Colon (tissue), 2 donors: ENCODE results near the gene TMEM86A.

Experiments used
- FAIRE-seq: peaks from 2 replicates; lab custom pipeline; 2012; peaks lifted over from hg19 to GRCh38; lab: Jason Lieb, UNC
- donor health status: control.
- donor health status: control.

Gene TMEM86A

DNA sequence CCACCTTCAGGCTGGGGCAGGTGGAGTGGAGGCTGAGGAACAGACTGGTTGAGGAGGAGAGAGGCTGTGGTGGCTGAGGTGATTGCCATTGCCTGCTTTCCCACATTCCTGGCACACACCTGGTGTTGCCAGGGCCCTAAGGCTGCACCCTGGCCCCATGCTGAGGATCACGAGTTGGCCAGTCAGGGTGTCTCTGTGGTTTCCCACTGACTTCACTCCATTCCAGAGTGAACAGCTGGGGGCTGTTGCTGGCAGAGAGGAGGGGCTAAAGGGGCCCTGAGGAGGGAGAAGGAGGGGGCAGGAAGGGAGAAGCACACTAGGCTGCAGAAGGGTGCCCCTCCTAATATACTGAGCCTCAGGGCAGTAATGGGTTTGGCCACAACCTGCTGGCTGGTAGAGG, 1.8 kb downstream of the TMEM86A start:
- no peak for FAIRE-seq

DNA sequence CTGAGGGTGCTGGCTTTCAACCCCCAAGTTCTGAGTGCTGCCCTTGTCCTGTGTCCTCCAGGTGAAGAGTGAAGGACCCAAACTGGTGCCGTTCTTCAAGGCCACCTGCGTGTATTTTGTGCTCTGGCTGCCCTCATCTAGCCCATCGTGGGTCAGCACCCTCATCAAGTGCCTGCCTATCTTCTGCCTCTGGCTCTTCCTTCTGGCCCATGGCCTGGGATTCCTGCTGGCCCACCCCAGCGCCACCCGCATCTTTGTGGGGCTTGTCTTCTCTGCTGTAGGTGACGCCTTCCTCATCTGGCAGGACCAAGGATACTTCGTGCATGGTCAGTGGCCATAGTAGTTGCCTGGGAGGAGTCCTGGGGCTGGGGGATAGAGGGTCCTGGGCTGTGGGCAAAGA, 2.3 kb downstream of the TMEM86A start:
- FAIRE-seq = no peak

GRCh38 chr11:18701614-18702216, 3.1 kb downstream of the TMEM86A start:
- FAIRE-seq = no peak

- no peak for FAIRE-seq
Measured at GRCh38 chr11:18703001-18703763, 4.6 kb downstream of the TMEM86A start.

DNA sequence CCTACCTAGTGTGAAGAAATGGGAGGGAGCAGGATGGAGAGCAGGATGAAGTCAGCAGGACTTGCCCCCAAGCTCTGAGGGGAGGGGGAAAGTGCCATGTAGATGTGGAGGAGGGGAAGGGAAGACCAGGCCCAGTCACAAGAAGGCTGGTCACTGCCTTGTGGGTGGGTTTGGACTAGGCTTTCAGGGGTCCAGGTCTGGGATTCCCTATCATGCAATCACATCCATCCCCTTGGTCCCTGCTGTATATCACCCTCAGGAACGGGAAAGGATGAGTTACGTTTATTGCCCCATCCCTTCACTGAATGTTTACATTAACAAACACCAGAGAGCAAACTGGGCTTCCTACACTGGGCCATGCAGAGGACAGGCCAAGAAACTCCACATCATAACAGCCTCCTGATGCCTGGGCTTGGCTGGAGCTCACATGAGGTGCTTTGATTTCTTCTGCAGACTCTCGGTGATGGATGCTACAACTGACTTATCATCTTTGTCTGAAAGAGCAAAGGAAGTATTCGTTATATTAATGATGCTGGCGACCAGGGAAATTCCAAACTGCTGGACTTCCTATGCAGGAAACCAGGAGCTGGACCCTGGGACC, 5.6 kb downstream of the TMEM86A start:
- FAIRE-seq = no peak

- no peak for FAIRE-seq
Measured at GRCh38 chr11:18704698-18705097, 6.1 kb downstream of the TMEM86A start.

DNA sequence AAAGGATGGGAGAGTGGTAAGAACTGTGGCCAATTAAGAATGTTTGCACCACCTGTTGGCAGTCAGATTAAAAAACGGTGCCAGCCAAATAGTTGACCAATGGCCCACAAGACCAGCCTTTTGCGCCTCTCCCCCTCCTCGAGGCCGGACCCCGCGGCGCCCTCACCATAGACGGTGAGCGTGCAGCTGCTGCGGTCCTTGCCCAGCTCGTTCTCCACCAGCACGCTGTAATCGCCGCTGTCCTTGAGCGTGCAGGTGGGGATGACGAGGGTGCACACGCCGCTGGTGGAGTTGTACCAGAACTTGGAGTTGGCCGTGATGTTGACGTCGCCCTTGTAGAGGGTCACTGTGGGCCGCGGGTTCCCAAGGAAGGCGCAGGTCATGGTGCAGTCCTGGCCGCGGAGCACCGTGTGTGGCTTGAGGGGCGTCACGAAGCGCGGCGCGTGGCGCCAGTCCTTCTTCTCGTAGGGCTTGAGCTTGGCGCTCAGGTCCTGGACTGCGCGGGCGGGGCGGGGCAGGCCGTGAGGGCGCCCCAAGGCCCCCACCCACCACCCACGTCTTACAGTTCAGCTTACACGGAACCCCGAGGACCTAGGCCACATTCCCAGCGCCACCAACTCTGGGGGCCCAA, 7.2 kb downstream of the TMEM86A start:
- FAIRE-seq = no peak

- FAIRE-seq = no peak
Measured at GRCh38 chr11:18706330-18707243, 8.0 kb downstream of the TMEM86A start.

DNA sequence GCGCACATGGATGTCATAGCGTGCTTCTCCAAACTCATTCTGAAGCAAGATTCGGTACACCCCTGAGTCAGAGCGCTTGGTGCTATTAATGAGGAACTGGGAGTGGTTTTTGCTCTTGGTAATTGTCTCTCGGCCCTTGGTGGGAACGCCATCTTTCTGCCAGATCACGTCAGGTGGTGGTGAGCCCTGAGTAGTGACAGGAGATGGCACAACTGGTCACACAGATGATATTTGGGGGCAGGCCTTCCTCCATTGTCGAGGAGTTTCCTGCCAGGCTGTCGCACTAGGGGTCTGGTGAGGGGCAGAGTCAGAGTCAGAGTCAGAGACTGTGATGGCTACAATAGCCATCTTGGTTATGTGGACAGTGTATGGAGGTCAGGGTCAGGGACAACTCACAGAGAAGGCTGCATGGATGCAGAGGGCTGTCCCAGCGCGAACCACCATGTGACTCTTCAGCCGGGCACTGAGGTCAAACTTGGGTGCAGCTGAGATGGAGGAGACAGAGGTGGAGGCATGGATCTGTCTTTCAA, 9.3 kb downstream of the TMEM86A start:
- no peak for FAIRE-seq

- no peak for FAIRE-seq
Measured at GRCh38 chr11:18709414-18709813, 10.8 kb downstream of the TMEM86A start.

DNA sequence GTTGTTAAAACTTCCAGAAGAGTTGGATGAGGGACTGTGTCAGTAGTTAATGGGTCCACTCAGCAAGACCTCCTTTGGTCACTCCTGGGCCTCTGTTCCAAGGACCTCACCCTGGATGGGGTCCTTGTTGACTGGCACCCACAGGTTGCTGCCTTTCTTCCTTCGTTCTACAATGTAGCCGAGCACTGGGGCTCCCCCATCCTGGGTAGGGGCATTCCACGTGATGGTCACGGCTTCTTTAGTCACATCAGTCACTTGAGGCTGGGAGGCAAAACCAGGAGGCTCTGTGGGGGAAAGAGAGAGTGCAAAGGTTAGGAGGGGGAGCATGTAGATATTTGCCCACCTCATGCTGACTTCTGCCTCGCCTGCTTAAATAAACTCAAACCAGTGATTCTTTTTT, 12.0 kb downstream of the TMEM86A start:
- FAIRE-seq = no peak

- FAIRE-seq = no peak
Measured at GRCh38 chr11:18713646-18714442, 15.3 kb downstream of the TMEM86A start.

DNA sequence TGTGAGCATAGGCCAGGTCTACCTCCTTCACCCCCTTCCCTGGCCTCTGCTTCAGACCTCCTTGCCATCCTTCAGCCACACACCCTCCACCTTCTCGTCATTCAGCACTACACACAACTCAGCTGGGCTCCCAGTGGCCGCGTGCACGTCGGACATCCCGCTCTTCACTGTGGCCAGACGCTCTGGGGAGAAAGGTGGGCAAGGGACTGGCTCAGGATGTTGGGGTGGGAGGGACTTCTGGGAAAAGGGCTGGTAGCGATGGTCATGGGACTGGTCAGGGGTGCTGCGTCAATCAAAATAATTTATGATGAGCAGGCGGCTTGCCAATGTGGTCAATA, 15.8 kb downstream of the TMEM86A start:
- no peak for FAIRE-seq

- no peak for FAIRE-seq
Measured at GRCh38 chr11:18715476-18715875, 16.9 kb downstream of the TMEM86A start.

- no peak for FAIRE-seq
Measured at GRCh38 chr11:18720091-18720807, 21.7 kb downstream of the TMEM86A start.

GRCh38 chr11:18720808-18721560, 22.4 kb downstream of the TMEM86A start:
- no peak for FAIRE-seq

GRCh38 chr11:18721561-18722292, 23.1 kb downstream of the TMEM86A start:
- no peak for FAIRE-seq

- FAIRE-seq = no peak
Measured at GRCh38 chr11:18722293-18722637, 23.7 kb downstream of the TMEM86A start.

- no peak for FAIRE-seq
Measured at GRCh38 chr11:18723991-18724390, 25.4 kb downstream of the TMEM86A start.
